K562 (cell line): ENCODE data around the gene MAB21L4. TPM values are rescaled to one million over a fixed set of nuclear protein-coding genes. Genes with fewer than 3 reads are reported as not detected.

ENCODE experiments used
- ATAC-seq: fragments of 200-7000 bp; cut with Tn5 transposase; 3 replicates; pipeline ENCODE4 v1.9.1; 2020; ENCODE audit warnings: moderate library complexity
- BruUV-seq: library from RNA; stranded (reverse); fragments of 400-500 nt; replicated peaks from 2 replicates; lab custom pipeline; 2021; lab: Mats Ljungman, UMichigan
- CTCF ChIA-PET: fragments of 300-600 bp; formaldehyde crosslinking; extraction: SDS; loops from one replicate; lab custom pipeline; 2021; ENCODE audit warnings: low intra/inter-chr PET ratio; lab: Yijun Ruan, JAX
- POLR2A ChIA-PET: fragments of 300-600, 350-650 bp; sonication (Branson Sonifier 250); formaldehyde crosslinking; extraction: SDS; loops from one replicate; lab custom pipeline; 2021; ENCODE audit warnings: antibody characterized with exemption, inconsistent platforms; lab: Yijun Ruan, JAX
- DNase-seq, 4 experiments: peaks; one replicate each; pipeline versions ENCODE4 v3.0.0 to v3.0.0-alpha.2; 2011 to 2018; ENCODE audit warnings: low spot score in 3 of 4, mixed read lengths in 3 of 4; ENCODE audit errors: extremely low read depth in 1 of 4
- FAIRE-seq: peaks from 2 replicates; lab custom pipeline; 2011; peaks lifted over from hg19 to GRCh38; lab: Jason Lieb, UNC
- H2AFZ ChIP-seq: 2 replicates; pipeline ENCODE4 v1.6.0; 2011; ENCODE audit warnings: low read depth, low read length, control low read depth, inconsistent platforms
- H3K27ac ChIP-seq: fragments of 200-600 bp; 3 replicates; pipeline ENCODE4 v1.8.0; 2011; ENCODE audit warnings: low read depth, mild to moderate bottlenecking, control low read depth, inconsistent platforms, low read length, moderate library complexity, mixed read lengths; ENCODE audit errors: extremely low read depth
- H3K27me3 ChIP-seq, 2 experiments: fragments of 300-600 bp in 1 of 2; 2 replicates in 1 of 2; 3 replicates in 1 of 2; pipeline versions ENCODE4 v1.6.0 to v1.8.0; 2011; ENCODE audit warnings: inconsistent platforms in 2 of 2, low read length in 2 of 2, mild to moderate bottlenecking in 1 of 2, mixed read lengths in 1 of 2, moderate library complexity in 1 of 2; ENCODE audit not compliant: control insufficient read depth in 2 of 2, insufficient read depth in 2 of 2
- H3K36me3 ChIP-seq: fragments of 300-600 bp; 3 replicates; pipeline ENCODE4 v1.8.0; 2011; ENCODE audit warnings: mild to moderate bottlenecking, low read length, inconsistent platforms; ENCODE audit not compliant: control insufficient read depth, insufficient read depth
- H3K4me1 ChIP-seq, 2 experiments: fragments of 200-600 bp in 1 of 2; replicated peaks in 1 of 2; 2 replicates in 1 of 2; 3 replicates in 1 of 2; pipeline versions ENCODE4 v1.5.1 to v1.8.0; 2011; ENCODE audit warnings: inconsistent platforms in 2 of 2, low read length in 2 of 2, mild to moderate bottlenecking in 1 of 2, mixed read lengths in 1 of 2, moderate library complexity in 1 of 2; ENCODE audit not compliant: control insufficient read depth in 2 of 2, insufficient read depth in 2 of 2
- H3K4me2 ChIP-seq: 2 replicates; pipeline ENCODE4 v1.6.1; 2011; ENCODE audit warnings: low read length, control low read depth, inconsistent platforms, mixed read lengths; ENCODE audit not compliant: insufficient read depth
- H3K4me3 ChIP-seq: fragments of 200-600 bp; sonication (generic), shearing (Covaris generic); 2 replicates; pipeline ENCODE4 v1.5.1; 2016; ENCODE audit warnings: control low read depth, inconsistent platforms
- H3K79me2 ChIP-seq: fragments of 200-600 bp; 3 replicates; pipeline ENCODE4 v1.8.0; 2011; ENCODE audit warnings: low read length, inconsistent platforms; ENCODE audit not compliant: control insufficient read depth, insufficient read depth
- H3K9ac ChIP-seq, 2 experiments: 2 replicates each; pipeline versions ENCODE4 v1.6.0 to v1.6.1; 2011; ENCODE audit warnings: low read depth in 2 of 2, low read length in 2 of 2, control low read depth in 1 of 2, inconsistent platforms in 1 of 2, mild to moderate bottlenecking in 1 of 2, mixed read lengths in 1 of 2; ENCODE audit not compliant: insufficient read depth in 1 of 2
- H3K9me1 ChIP-seq: one replicate; pipeline ENCODE4 v1.6.0; 2011; ENCODE audit warnings: inconsistent platforms, mild to moderate bottlenecking, low read length, moderate library complexity; ENCODE audit not compliant: control insufficient read depth, insufficient read depth
- H3K9me3 ChIP-seq: replicated peaks from 2 replicates; pipeline ENCODE4 v1.5.1; 2011; ENCODE audit warnings: low read depth, low read length, inconsistent platforms; ENCODE audit not compliant: control insufficient read depth, insufficient read depth
- H4K20me1 ChIP-seq: replicated peaks from 2 replicates; pipeline ENCODE4 v1.6.1; 2011; ENCODE audit warnings: low read length, inconsistent platforms, mixed read lengths; ENCODE audit not compliant: control insufficient read depth, insufficient read depth
- DDX20 ChIP-seq: fragments of 450-650 bp; IDR thresholded peaks from 2 replicates; pipeline ENCODE4 v1.6.1; 2016; ENCODE audit warnings: missing genetic modification characterization, low read depth, mild to moderate bottlenecking, missing compliant biosample characterization, moderate library complexity
- ETV1 ChIP-seq: fragments of 450-650 bp; conservative IDR thresholded peaks from 2 replicates; pipeline ENCODE4 v1.6.1; 2016; ENCODE audit warnings: missing genetic modification characterization, control low read depth, low read depth, missing compliant biosample characterization
- FOXK2 ChIP-seq, 2 experiments: fragments of 450-650 bp; IDR thresholded peaks in 1 of 2; conservative IDR thresholded peaks in 1 of 2; 2 replicates each; pipeline ENCODE4 v1.6.1; 2016; ENCODE audit warnings: low read depth in 2 of 2, mild to moderate bottlenecking in 1 of 2
- HDAC6 ChIP-seq: IDR thresholded peaks from 2 replicates; pipeline ENCODE4 v1.6.1; 2012; ENCODE audit warnings: low read depth, mild to moderate bottlenecking, control low read depth, inconsistent platforms, low read length, moderate library complexity
- HSF4 ChIP-seq: fragments of 250-450 bp; sonication (Bioruptor Pico); IDR thresholded peaks from 2 replicates; pipeline ENCODE4 v2.1.2; 2022; ENCODE audit warnings: mild to moderate bottlenecking, moderate library complexity, borderline replicate concordance
- NRF1 ChIP-seq, 2 experiments: fragments of 450-650 bp; IDR thresholded peaks in 1 of 2; conservative IDR thresholded peaks in 1 of 2; 2 replicates each; pipeline ENCODE4 v1.6.1; 2014; ENCODE audit warnings: mild to moderate bottlenecking in 2 of 2
- PYGO2 ChIP-seq: fragments of 450-650 bp; IDR thresholded peaks from 2 replicates; pipeline ENCODE4 v1.6.1; 2016; ENCODE audit warnings: mild to moderate bottlenecking, missing genetic modification characterization, moderate library complexity, missing compliant biosample characterization
- SIN3B ChIP-seq: fragments of 450-650 bp; IDR thresholded peaks from 2 replicates; pipeline ENCODE4 v1.6.1; 2017; ENCODE audit warnings: low read depth, mild to moderate bottlenecking, moderate library complexity
- SMARCE1 ChIP-seq: fragments of 450-650 bp; IDR thresholded peaks from 2 replicates; pipeline ENCODE4 v1.7.1; 2016; ENCODE audit warnings: mild to moderate bottlenecking
- ZFPM2 ChIP-seq: fragments of 250-450 bp; sonication (Bioruptor Pico); IDR thresholded peaks from 2 replicates; pipeline ENCODE4 v1.5.1; 2022; ENCODE audit warnings: mild to moderate bottlenecking
- ZKSCAN8 ChIP-seq: fragments of 200-800 bp; sonication (Bioruptor generic); IDR thresholded peaks from 2 replicates; pipeline ENCODE4 v1.6.1; 2016; ENCODE audit warnings: missing genetic modification characterization, missing compliant biosample characterization
- ZNF174 ChIP-seq: fragments of 250-450 bp; sonication (Bioruptor Pico); IDR thresholded peaks from 2 replicates; pipeline ENCODE4 v1.4.0; 2020; ENCODE audit warnings: mild to moderate bottlenecking
- ZNF263 ChIP-seq: sonication (generic); formaldehyde crosslinking; IDR thresholded peaks from 2 replicates; pipeline ENCODE4 v1.8.0; 2022; ENCODE audit warnings: mild to moderate bottlenecking, missing genetic modification reagents, borderline replicate concordance
- ZNF583 ChIP-seq: fragments of 250-450 bp; sonication (Bioruptor Pico); IDR thresholded peaks from 2 replicates; pipeline ENCODE4 v1.4.0; 2020
- ZNF695 ChIP-seq: fragments of 450-650 bp; formaldehyde crosslinking; IDR thresholded peaks from 2 replicates; pipeline ENCODE4 v1.4.0; 2020; ENCODE audit warnings: mild to moderate bottlenecking, moderate library complexity
- ZNF75A ChIP-seq: fragments of 450-650 bp; formaldehyde crosslinking; IDR thresholded peaks from 2 replicates; pipeline ENCODE4 v1.4.0; 2020; ENCODE audit warnings: mild to moderate bottlenecking
- WGBS: fragments of 100-300 bp; shearing (Covaris generic); methylation state at CpG from one replicate; pipeline ENCODE4 v1.1.6; 2016; ENCODE audit warnings: low coverage, mixed read lengths; ENCODE audit not compliant: insufficient coverage; ENCODE audit errors: missing lambda C conversion rate; 5-methylcytosine and 5-hydroxymethylcytosine counted together
- in situ Hi-C: fragments of 300-500 bp; cut with MboI; formaldehyde crosslinking; loops from 4 replicates; pipeline ENCODE4 v1.15.0; 2018; ENCODE audit warnings: inconsistent platforms, mixed read lengths
- intact Hi-C: fragments of 100-400 bp; cut with micrococcal nuclease; formaldehyde crosslinking; loops from 2 replicates; pipeline ENCODE4 v1.14.2; 2022
- polyA plus RNA-seq, 8 experiments: library from polyadenylated mRNA; depleted of rRNA in 4 of 8; stranded (reverse) in 5 of 8; unstranded in 3 of 8; fragments of >200 nt; fragmentation: Nextera tagmentation in 2 of 8; fragmentation: Illumina TruSeq in 1 of 8; extraction: Ambion mirVana in 2 of 8; extraction: Trizol in 1 of 8; gene quantifications; 2 replicates each; pipeline versions ENCODE4 v1.2.1 to v1.2.3, GENCODE V29; 2011 to 2014; ENCODE audit warnings: inconsistent platforms in 1 of 8, missing spikeins in 1 of 8
- total RNA-seq, 7 experiments: library from RNA; depleted of rRNA in 6 of 7; stranded (reverse); fragments of >200 nt in 6 of 7; fragmentation: Illumina TruSeq in 2 of 7; extraction: Trizol in 2 of 7; gene quantifications; 2 replicates each; pipeline versions ENCODE4 v1.2.1 to v1.2.3, GENCODE V29; 2011 to 2021; ENCODE audit warnings: low replicate concordance in 1 of 7

MAB21L4 gene
- total and polyA plus RNA-seq, 9 of the 15 experiments (the other 6 are each of a cell fraction or from before 2014, with no cell fraction given): 0.03 TPM; not detected in 8

- no peak for TF ChIP-seq ZFPM2
- no peak for TF ChIP-seq ZNF174 (CRISPR knock-in tag)
- TF ChIP-seq ZKSCAN8 (CRISPR knock-in tag): no peak
- TF ChIP-seq PYGO2 (tag): no peak
- no peak for TF ChIP-seq ZNF695 (CRISPR knock-in tag)
- TF ChIP-seq FOXK2 (conservative IDR thresholded peaks at IDR 0.05 in 1 of 2, IDR thresholded peaks at IDR 0.05 in 1 of 2; ENCODE audit: low read depth in 2 of 2): no peak
- no peak for TF ChIP-seq ZNF583 (CRISPR knock-in tag)
- no peak for TF ChIP-seq SIN3B
Measured at GRCh38 chr2:240877460-240878340, 18.3 kb downstream of the MAB21L4 start (continued).

DNA sequence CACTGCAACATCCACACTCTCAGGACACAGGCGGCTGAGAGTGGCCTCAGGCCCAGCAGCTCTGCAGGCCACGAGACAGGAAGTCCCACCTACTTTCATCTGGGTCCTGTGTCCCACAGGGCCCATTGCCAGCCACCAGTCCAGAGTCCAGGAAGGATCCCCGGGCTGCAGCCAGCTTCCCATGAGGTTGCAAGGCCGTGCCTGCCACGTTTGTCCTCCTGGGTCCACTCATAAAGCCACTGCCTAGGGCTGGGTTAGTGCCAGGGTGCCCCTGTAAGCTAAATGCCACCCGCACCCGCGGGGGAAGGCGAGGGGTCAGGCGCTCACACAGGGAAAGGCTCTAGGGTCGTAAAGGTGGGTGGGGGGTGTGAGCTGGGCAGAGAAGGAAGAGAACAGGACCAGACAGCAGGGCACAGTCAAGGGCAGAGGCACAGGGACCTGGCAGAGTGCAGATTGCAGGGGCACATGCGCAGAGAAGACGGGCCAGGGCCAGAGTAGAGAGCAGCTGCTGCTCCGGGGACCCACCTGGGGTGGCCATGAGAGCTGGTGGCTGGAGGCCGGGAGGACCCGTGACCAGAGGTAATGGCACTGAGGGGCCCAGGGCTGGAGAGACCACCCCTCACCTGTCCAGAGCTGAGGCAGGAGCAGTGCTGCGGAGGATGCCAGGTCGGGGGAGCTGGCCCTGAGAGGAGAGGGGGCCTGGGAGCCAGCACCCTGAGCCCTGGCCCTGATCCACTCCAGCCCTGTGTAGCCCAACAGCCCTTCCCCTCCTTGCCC lies 19.3 kb downstream of the MAB21L4 start:
- H2AFZ ChIP-seq: no peak overlapping the region
- BruUV-seq: no TSS peak
- in situ Hi-C loops (no loop called here), intact Hi-C loops (no loop called here)
- no peak overlapping the region for H3K4me2 ChIP-seq
- H4K20me1 ChIP-seq: no peaks in the 10 kb centered on the region
- H3K27ac ChIP-seq: no peak overlapping the region
- no peaks in the 10 kb centered on the region for H3K9me1 ChIP-seq
- H3K9me3 ChIP-seq: no peaks in the 10 kb centered on the region
- H3K36me3 ChIP-seq: no peaks in the 10 kb centered on the region
- DNase-seq: no peak
- no peak overlapping the region for H3K4me3 ChIP-seq
- H3K9ac ChIP-seq: no peak overlapping the region
- H3K4me1 ChIP-seq: no peaks in the 10 kb centered on the region; a peak in 2 of 5 replicates
- peaks cover 3 to 56% of the 10 kb centered on the region in 2 experiments; a peak in 3 of 5 replicates for H3K27me3 ChIP-seq
- no peak for FAIRE-seq
- WGBS: 0% methylated on average over 5 of the region's 18 CpGs
- CTCF ChIA-PET: no interaction called here
- TF ChIP-seq HSF4 (CRISPR knock-in tag): no peak
- peak; percentile 14 to 23; a peak in 1 of 4 replicates for TF ChIP-seq NRF1 (conservative IDR thresholded peaks at IDR 0.05 in 1 of 2, IDR thresholded peaks at IDR 0.05 in 1 of 2)
- TF ChIP-seq ZNF75A: no peak
- no peak for TF ChIP-seq ZNF263 (CRISPR knock-in tag)
- no peak for TF ChIP-seq DDX20 (tag)
- TF ChIP-seq SMARCE1: no peak
- TF ChIP-seq ETV1 (tag): no peak
- no peak for TF ChIP-seq HDAC6
- H3K79me2 ChIP-seq: no peaks in the 10 kb centered on the region
- POLR2A ChIA-PET: no interaction called here
- ATAC-seq: no peak
